RPMI8226 (cell line): ENCODE measurements around the gene SLC66A3.
A peak's percentile ranks its signal among the peaks of the same experiment; 100 is the strongest.

Experiments
- DNase-seq: peaks from one replicate; pipeline ENCODE4 v3.0.0-alpha.2; 2015

The SLC66A3 gene

GRCh38 chr2:11155381-11156035 is at the start of gene SLC66A3:
TSS of gene SLC66A3 (plus strand) at chr2:11155467. CDS start at chr2:11155547, 80 bp downstream.
- peak; percentile 92 for DNase-seq

GRCh38 chr2:11109002-11109401 is 46.3 kb upstream of the SLC66A3 start:
- no peak for DNase-seq

GRCh38 chr2:11112870-11113428 is 42.3 kb upstream of the SLC66A3 start:
- no peak for DNase-seq

GRCh38 chr2:11117776-11118175 is 37.5 kb upstream of the SLC66A3 start:
- DNase-seq: no peak

- DNase-seq: no peak
Observed at GRCh38 chr2:11118761-11119160, 36.5 kb upstream of the SLC66A3 start.

- no peak for DNase-seq
Observed at GRCh38 chr2:11121099-11121822, 34.0 kb upstream of the SLC66A3 start.

GRCh38 chr2:11121823-11122155 is 33.5 kb upstream of the SLC66A3 start:
- DNase-seq: no peak

GRCh38 chr2:11122380-11122779 is 32.9 kb upstream of the SLC66A3 start:
- DNase-seq: no peak

- DNase-seq: no peak
Observed at GRCh38 chr2:11123001-11123809, 32.1 kb upstream of the SLC66A3 start.

GRCh38 chr2:11123856-11124759 is 31.2 kb upstream of the SLC66A3 start:
- peak; percentile 79 for DNase-seq

GRCh38 chr2:11124760-11125068 is 30.6 kb upstream of the SLC66A3 start:
- DNase-seq: no peak

- peak; percentile 82 for DNase-seq
Observed at GRCh38 chr2:11127761-11128160, 27.5 kb upstream of the SLC66A3 start.

- DNase-seq: no peak
Observed at GRCh38 chr2:11128243-11128951, 26.9 kb upstream of the SLC66A3 start.

GRCh38 chr2:11129598-11130449 is 25.4 kb upstream of the SLC66A3 start:
- DNase-seq: peak; percentile 91

GRCh38 chr2:11131166-11131920 is 23.9 kb upstream of the SLC66A3 start:
- no peak for DNase-seq

GRCh38 chr2:11132036-11132671 is 23.1 kb upstream of the SLC66A3 start:
- no peak for DNase-seq

GRCh38 chr2:11133238-11133935 is 21.9 kb upstream of the SLC66A3 start:
- no peak for DNase-seq

- no peak for DNase-seq
Observed at GRCh38 chr2:11133936-11134320, 21.3 kb upstream of the SLC66A3 start.

GRCh38 chr2:11134349-11134748 is 20.9 kb upstream of the SLC66A3 start:
- no peak for DNase-seq
